IPS-18c (cell line): ENCODE measurements around the gene SLC25A51.
"Not testable (repeated sequence)": the region's sequence is repeated elsewhere in the genome, so short reads cannot be mapped to it uniquely, and the experiment has no call there.

Source experiments
- H3K4me3 ChIP-seq: 2 replicates; pipeline ENCODE4 v1.7.0; 2013; ENCODE audit warnings: low read depth, mild to moderate bottlenecking, low read length, moderate library complexity; ENCODE audit not compliant: insufficient read depth
- H3K9me3 ChIP-seq: one replicate; pipeline ENCODE4 v1.6.1; 2013; ENCODE audit warnings: mild to moderate bottlenecking, low read length, moderate library complexity; ENCODE audit not compliant: control insufficient read depth, insufficient read depth

SLC25A51 gene

DNA sequence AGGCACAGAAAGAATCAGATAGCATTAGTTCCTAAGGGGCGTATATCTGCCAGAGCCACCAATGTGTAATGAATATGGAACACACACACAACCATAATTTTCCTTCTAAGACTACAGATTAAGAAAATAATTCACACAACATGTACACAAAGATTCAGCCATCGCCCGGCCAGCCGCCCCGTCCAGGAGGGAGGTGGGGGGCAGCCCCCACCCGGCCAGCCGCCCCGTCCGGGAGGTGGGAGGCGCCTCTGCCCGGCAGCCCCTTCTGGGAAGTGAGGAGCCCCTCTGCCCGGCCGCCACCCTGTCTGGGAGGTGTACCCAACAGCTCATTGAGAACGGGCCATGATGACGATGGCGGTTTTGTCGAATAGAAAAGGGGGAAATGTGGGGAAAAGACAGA is 12.9 kb downstream of the SLC25A51 start:
- H3K4me3 ChIP-seq, H3K9me3 ChIP-seq: not testable (repeated sequence)

DNA sequence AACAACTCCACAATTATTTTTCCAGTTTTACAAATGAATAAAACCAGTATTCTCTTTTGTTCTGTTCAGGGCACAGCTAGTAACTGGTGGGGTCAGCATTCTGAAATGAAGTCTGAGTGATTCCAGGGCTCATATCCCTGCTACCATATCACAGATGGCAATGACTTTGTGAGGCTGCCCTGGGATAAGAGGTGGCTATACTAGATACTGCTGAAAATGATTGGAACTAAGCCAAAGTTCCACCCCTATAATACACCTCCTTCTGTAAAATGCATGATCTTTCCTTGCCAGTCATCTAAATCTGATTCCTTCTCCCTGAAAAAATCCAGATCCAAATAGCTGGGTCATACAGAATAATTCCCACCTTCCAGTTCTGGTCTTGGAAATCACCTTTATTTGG is 14.4 kb downstream of the SLC25A51 start:
- Histone ChIP-seq H3K4me3 (no peak overlapping the region), H3K9me3 (no peaks in the 10 kb centered on the region)

- not testable (repeated sequence) for H3K4me3 ChIP-seq, H3K9me3 ChIP-seq
These were observed 15.8 kb downstream of the SLC25A51 start for GRCh38 chr9:37887977-37888583.

DNA sequence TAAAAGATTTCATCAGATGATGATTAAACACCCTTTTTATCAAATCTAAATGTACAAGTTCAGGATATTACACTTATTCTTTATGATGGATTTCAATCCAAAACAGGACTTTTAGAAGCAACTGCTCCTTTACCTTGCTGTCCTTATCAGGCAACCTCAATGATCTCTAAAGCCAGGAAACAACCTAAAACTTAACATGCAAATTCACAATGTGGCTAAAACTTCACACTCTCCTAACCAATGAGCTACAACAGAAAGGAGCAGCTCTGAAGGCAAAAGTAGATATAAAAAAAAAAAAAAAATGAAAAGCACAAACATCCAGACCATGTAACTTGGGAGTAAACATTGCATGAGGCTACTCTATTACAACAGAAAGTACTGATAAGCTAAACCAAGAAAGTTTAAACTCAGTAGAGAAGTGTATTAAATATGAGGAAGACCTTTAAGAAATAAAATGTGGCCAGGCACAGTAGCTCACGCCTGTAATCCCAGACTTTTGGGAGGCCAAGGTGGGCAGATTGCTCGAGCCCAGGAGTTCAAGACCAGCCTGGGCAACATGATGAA is 22.9 kb downstream of the SLC25A51 start:
- Histone ChIP-seq H3K9me3 (peaks cover 6% of the 10 kb centered on the region), H3K4me3 (no peak overlapping the region)

GRCh38 chr9:37876376-37876775 is 27.6 kb downstream of the SLC25A51 start:
- Histone ChIP-seq H3K4me3 (no peak overlapping the region), H3K9me3 (peaks cover 6% of the 10 kb centered on the region)

- Histone ChIP-seq H3K9me3 (peaks cover 8% of the 10 kb centered on the region), H3K4me3 (no peak overlapping the region)
These were observed 30.0 kb downstream of the SLC25A51 start for GRCh38 chr9:37873955-37874354.

DNA sequence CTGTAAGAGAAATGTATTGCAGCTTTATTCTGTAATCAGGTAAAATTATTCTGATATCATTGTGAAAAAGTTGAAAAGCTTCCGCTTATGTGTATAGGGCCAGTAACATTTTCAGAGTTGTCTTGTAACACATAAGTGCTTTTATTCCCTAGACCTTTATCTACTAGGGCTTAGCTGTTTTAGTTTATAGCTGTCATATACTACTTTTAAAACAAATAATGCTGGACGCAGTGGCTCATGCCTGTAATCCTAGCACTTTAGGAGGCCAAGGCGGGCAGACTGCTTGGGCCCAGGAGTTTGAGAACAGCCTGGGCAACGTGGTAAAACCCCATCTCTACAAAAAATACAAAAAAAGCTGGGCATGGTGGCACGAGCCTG is 33.1 kb downstream of the SLC25A51 start:
- H3K9me3 ChIP-seq, result peaks cover 2% of the 10 kb centered on the region
- no peak overlapping the region for H3K4me3 ChIP-seq

GRCh38 chr9:37870081-37870798 is 33.7 kb downstream of the SLC25A51 start:
- Histone ChIP-seq H3K4me3 (no peak overlapping the region), H3K9me3 (peaks cover 2% of the 10 kb centered on the region)

- H3K4me3 ChIP-seq, result no peak overlapping the region
- no peaks in the 10 kb centered on the region for H3K9me3 ChIP-seq
These were observed 41.4 kb downstream of the SLC25A51 start for GRCh38 chr9:37862530-37862929.

- Histone ChIP-seq H3K4me3 (no peak overlapping the region), H3K9me3 (no peaks in the 10 kb centered on the region)
These were observed 44.9 kb downstream of the SLC25A51 start for GRCh38 chr9:37859043-37859442.

- Histone ChIP-seq H3K4me3 (no peak overlapping the region), H3K9me3 (no peaks in the 10 kb centered on the region)
These were observed 47.4 kb downstream of the SLC25A51 start for GRCh38 chr9:37856551-37856950.

DNA sequence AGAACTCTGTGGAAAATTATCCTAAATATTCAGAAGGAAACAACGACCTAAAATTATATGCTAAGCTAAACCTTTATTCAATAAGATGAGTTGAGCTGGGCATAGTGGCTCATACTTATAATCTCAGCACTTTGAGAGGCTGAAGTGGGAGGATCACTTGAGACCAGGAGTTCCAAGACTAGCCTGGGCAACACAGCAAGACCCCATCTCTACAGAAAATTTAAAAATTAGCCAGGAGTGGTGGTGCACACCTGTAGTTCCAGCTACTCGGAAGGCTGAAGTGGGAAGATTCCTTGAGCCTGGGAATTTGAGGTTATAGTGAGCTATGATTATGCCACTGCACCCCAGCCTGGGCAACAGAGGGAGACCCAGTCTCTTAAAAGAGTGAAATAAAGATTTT is 51.7 kb downstream of the SLC25A51 start:
- Histone ChIP-seq H3K4me3 (no peak overlapping the region), H3K9me3 (no peaks in the 10 kb centered on the region)

DNA sequence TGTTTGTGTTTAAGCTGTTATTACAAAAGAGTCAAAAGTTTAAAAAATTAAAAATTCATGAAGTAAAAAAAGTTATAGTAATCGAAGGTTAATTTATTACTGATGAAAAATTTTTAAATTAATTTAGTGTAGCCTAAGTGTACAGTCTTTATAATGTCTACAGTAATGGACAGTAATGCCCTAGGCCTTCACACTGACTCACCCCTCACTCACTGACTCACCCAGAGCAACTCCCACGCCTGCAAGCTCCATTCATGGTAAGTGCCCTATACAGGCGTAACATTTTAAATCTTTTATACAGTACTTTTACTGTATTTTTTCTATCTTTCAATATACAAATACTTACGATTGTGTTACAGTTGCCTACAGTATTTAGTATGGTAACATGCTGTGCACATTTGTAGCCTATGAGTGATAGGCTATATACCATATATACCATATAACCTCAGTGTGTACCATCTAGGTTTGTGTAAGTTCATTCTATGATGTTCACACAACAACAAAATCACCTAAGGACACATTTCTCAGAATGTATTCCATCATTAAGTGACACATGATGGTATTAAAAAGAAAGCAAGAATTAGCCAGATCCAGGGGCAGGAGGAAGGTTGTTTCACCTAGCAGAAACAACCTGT is 63.2 kb downstream of the SLC25A51 start:
- Histone ChIP-seq H3K4me3 (no peak overlapping the region), H3K9me3 (no peaks in the 10 kb centered on the region)

DNA sequence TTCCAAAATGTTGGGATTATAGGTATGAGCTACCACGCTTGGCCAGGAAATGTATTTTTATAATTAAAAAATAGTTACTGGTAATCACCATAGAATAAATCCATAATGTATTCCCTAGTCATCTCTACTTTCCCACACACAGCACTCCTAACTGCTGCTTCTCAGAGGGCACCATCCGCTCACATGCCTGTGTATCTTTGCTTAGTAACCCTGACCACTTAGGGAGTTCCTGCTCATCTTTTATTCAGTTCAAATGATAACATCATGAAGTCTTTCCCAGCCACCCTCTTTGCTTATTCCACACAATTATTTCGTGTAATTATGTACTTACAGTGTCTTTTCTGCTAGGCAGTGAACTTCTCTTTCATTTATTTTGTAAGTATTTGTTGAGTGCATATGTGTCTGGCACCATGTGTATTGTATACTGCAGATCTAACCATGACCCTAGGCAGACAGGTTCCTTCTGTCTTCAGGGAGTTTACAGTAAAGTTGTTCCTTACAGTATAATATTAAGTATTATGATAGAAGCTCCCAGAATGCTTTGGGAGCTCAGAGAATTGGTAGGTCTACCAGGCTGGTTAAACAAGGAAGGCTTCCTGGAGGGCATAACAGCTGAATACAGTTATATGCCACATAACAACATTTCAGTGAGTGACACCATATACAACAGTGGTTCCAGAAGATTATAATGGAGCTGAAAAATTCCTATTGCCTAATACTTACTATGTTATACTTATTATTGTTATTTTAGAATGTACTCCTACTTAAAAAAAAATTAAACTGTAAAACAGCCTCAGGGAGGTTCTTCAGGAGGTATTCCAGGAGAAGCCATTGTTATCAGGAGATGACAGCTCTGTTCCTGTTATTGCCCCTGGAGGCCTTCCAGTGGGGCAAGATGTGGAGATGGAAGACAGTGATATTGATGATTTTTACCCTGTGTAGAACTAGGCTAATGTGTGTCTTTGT is 64.1 kb downstream of the SLC25A51 start:
- Histone ChIP-seq H3K9me3 (no peaks in the 10 kb centered on the region), H3K4me3 (no peak overlapping the region)
